ENCODE measurements around the gene SNAI3. TPM values are rescaled to one million over a fixed set of nuclear protein-coding genes. Genes with fewer than 3 reads are reported as not detected.

The SNAI3 gene
- total RNA-seq, 3 donors from 2014 or later, result 0.28 to 0.82 (median 0.55) TPM

DNA sequence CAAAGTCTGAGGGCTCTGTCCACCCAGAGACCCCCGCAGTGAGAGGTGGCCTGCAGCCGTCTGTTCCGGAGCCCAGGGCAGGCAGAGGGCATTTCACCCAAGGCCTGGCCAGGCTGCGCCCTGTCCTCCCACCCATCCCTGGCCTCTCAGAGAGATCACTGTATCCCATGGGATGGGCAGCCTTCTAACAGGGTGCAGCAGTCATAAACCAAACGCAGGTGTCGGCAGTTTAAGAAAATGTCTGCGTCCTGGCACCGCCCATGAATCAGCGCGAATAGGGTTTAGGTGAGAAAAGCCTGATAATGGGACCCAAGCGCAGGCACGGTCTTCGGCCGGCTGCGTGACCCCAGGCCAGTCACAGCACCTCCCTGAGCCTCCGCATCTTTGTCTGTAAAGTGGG lies 40.9 kb downstream of the SNAI3 start:
- H3K36me3 ChIP-seq (ENCODE audit: low read depth), result no peaks in the 10 kb centered on the region
- intact Hi-C loops (cut with DNase I, micrococcal nuclease), result no loop called here
- no peak overlapping the region for H3K4me3 ChIP-seq
- TF ChIP-seq, protein P1, sequence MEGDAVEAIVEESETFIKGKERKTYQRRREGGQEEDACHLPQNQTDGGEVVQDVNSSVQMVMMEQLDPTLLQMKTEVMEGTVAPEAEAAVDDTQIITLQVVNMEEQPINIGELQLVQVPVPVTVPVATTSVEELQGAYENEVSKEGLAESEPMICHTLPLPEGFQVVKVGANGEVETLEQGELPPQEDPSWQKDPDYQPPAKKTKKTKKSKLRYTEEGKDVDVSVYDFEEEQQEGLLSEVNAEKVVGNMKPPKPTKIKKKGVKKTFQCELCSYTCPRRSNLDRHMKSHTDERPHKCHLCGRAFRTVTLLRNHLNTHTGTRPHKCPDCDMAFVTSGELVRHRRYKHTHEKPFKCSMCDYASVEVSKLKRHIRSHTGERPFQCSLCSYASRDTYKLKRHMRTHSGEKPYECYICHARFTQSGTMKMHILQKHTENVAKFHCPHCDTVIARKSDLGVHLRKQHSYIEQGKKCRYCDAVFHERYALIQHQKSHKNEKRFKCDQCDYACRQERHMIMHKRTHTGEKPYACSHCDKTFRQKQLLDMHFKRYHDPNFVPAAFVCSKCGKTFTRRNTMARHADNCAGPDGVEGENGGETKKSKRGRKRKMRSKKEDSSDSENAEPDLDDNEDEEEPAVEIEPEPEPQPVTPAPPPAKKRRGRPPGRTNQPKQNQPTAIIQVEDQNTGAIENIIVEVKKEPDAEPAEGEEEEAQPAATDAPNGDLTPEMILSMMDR (IDR thresholded peaks at IDR 0.05), result no peak
- DNase-seq (peak in 1 of 3 donors; percentile 44), ATAC-seq (peak; percentile 56)
- peaks cover 3% of the 10 kb centered on the region for H3K4me1 ChIP-seq (ENCODE audit: low read depth)
- H3K9me3 ChIP-seq, result no peaks in the 10 kb centered on the region

DNA sequence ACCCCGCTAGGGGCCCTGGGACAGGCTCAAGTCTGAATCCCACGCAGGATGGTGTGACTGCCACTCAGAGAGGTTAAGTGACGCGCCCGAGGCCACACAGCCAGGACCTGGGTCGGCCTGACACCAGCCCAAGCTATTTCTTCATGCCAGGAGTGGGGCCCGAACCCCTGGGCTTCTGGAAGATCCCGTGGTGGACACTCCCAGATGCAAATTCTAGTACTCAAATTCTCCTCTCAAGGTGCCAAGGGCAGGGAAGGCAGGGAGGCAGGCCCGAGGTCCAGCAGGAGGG lies 42.7 kb downstream of the SNAI3 start:
- TF ChIP-seq, protein P1 (IDR thresholded peaks at IDR 0.05), result no peak
- no peaks in the 10 kb centered on the region for H3K9me3 ChIP-seq
- intact Hi-C loops (cut with DNase I, micrococcal nuclease), result no loop called here
- no peaks in the 10 kb centered on the region for H3K36me3 ChIP-seq (ENCODE audit: low read depth)
- no peak for ATAC-seq
- no peak overlapping the region for H3K4me3 ChIP-seq
- DNase-seq, result no peak
- H3K4me1 ChIP-seq (ENCODE audit: low read depth), result peaks cover 10% of the 10 kb centered on the region

DNA sequence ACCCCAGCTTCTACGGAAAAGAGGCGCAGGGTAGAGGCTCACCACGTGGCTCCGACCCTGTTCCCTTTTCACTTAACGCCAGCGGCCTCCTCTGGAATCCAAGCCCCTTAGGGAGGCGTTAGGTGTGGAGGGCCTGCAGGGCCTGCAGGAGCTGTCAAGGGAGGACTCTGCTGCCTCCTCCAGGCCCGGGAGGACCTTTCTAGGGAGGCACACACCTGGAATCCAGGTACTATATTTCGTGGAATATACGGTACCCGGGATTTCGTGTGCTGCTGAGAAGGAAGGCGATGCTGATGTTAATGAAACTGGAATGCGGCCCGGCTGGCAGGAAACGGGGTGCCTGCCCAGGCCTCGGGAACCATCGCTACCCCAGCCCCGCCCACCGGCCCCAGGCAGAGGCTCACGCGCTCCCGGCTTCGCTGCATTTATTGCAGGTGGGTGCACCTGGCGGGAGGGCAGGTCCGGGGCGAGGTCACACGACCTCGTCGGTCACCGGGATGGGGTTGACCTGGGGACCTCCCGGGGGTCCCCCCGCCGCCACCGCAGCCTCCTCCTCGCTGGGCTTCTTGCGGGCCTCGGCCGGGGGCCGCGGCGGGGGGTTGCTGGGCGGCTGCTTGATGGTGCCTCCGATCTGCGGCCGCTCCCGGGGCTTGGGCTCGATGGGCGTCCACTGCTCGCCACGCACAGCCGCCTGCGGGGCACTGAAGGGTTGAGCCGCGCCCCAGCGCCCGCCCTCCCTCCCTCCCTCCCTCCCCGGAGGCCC lies 43.2 kb downstream of the SNAI3 start:
- intact Hi-C loops (cut with DNase I, micrococcal nuclease), result no loop called here
- peaks cover 15% of the 10 kb centered on the region for H3K4me1 ChIP-seq (ENCODE audit: low read depth)
- DNase-seq, result peak in 2 of 3 donors; percentile 31 to 58

DNA sequence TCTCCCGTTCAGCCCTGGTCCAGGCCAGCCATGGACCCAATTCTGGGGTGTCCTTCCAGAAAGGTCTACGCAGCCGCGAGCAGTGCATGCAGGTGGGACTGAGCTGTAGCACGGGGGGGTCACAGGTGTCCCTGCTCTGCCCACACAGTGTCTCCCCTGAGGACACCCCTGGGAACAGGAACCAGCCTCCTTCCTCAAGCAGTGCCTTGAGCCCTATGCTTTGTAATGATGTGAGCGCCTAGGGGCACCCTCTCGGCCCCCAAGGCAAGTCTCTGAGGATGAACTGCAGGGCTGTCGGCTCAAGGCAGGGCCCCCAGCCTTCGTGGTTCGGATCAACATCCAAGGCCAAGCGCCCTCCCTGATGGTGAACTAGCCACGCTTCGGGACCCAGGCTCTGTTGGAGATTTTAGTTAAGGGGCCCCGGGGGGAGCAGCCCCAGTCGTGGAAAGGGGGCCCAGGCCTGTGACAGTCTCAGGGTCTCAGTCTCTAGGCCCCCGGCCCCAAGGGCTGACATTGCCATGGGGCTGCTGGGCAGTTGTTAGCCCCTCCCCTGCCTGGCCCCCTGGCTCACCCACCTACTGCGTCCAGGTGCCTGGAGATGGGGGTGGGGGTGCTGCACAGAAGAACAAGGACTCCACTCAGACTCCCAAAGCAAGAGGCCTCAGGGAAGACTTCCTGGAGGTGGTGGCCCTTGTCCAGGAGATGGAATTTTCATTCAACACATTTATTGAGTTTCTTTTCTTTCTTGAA lies 45.6 kb downstream of the SNAI3 start:
- H3K36me3 ChIP-seq (ENCODE audit: low read depth), result no peaks in the 10 kb centered on the region
- no peak for DNase-seq
- TF ChIP-seq, protein P1 (IDR thresholded peaks at IDR 0.05), result no peak
- H3K9me3 ChIP-seq, result no peaks in the 10 kb centered on the region
- H3K4me1 ChIP-seq (ENCODE audit: low read depth), result peaks cover 14% of the 10 kb centered on the region
- no peak for ATAC-seq
- H3K4me3 ChIP-seq, result no peak overlapping the region
- intact Hi-C loops (cut with DNase I, micrococcal nuclease), result no loop called here

More for the DNA sequence above, 43.2 kb downstream of the SNAI3 start:
- Histone ChIP-seq H3K9me3 (no peaks in the 10 kb centered on the region), H3K4me3 (no peak overlapping the region), H3K36me3 (ENCODE audit: low read depth) (no peaks in the 10 kb centered on the region)
- ATAC-seq, result no peak
- TF ChIP-seq, protein P1 (IDR thresholded peaks at IDR 0.05), result no peak

DNA sequence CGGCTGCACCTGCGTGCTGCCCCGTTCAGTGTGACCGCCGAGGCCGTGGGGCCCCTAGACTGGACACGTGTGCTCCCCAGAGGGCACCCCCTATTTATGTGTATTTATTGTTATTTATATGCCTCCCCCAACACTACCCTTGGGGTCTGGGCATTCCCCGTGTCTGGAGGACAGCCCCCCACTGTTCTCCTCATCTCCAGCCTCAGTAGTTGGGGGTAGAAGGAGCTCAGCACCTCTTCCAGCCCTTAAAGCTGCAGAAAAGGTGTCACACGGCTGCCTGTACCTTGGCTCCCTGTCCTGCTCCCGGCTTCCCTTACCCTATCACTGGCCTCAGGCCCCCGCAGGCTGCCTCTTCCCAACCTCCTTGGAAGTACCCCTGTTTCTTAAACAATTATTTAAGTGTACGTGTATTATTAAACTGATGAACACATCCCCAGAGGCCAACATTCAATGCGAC lies 46.2 kb downstream of the SNAI3 start:
- H3K4me1 ChIP-seq (ENCODE audit: low read depth), result peaks cover 14% of the 10 kb centered on the region
- DNase-seq (no peak), ATAC-seq (no peak)
- H3K4me3 ChIP-seq, result no peak overlapping the region
- intact Hi-C loops (cut with DNase I, micrococcal nuclease), result no loop called here
- H3K36me3 ChIP-seq (ENCODE audit: low read depth), result no peaks in the 10 kb centered on the region
- H3K9me3 ChIP-seq, result no peaks in the 10 kb centered on the region
- TF ChIP-seq, protein P1 (IDR thresholded peaks at IDR 0.05), result no peak

Data from mucosa of descending colon (tissue), 3 donors.